SU-DHL-6 (cell line): ENCODE measurements around the gene ARMC9.

ENCODE experiments used
- H2AFZ ChIP-seq: fragments of 200-600 bp; sonication (generic); 2 replicates; pipeline ENCODE4 v1.6.1; 2014; ENCODE audit warnings: low read depth, mild to moderate bottlenecking, moderate library complexity, mixed read lengths, antibody characterized with exemption, low read length; ENCODE audit not compliant: severe bottlenecking
- H3F3A ChIP-seq: fragments of 200-600 bp; shearing (Covaris generic); 2 replicates; pipeline ENCODE4 v1.6.0; 2016; ENCODE audit warnings: antibody characterized with exemption, mild to moderate bottlenecking; ENCODE audit not compliant: insufficient read depth
- H3K27ac ChIP-seq: fragments of 200-600 bp; sonication (generic); 2 replicates; pipeline ENCODE4 v1.5.1; 2016; ENCODE audit warnings: low read depth, mild to moderate bottlenecking, low read length, moderate library complexity, mixed read lengths
- H3K27me3 ChIP-seq: fragments of 200-600 bp; sonication (generic), shearing (Covaris generic); 2 replicates; pipeline ENCODE4 v1.6.0; 2014; ENCODE audit warnings: mild to moderate bottlenecking, low read length
- H3K36me3 ChIP-seq: fragments of 200-600 bp; sonication (generic); 2 replicates; pipeline ENCODE4 v1.6.1; 2014; ENCODE audit warnings: mild to moderate bottlenecking, low read length, mixed read lengths
- H3K4me2 ChIP-seq: fragments of 300-600, 200-600 bp; shearing (Covaris generic), sonication (generic); 2 replicates; pipeline ENCODE4 v1.6.0; 2014; ENCODE audit warnings: low read length, low read depth, mild to moderate bottlenecking; ENCODE audit not compliant: poor library complexity, severe bottlenecking
- H3K4me3 ChIP-seq: fragments of 200-600 bp; sonication (generic); 2 replicates; pipeline ENCODE4 v1.5.1; 2014; ENCODE audit warnings: antibody characterized with exemption, low read length, mild to moderate bottlenecking, mixed read lengths; ENCODE audit not compliant: insufficient read depth, poor library complexity, severe bottlenecking
- H3K79me2 ChIP-seq: fragments of 200-600 bp; sonication (generic); 2 replicates; pipeline ENCODE4 v1.6.1; 2014; ENCODE audit warnings: mild to moderate bottlenecking, low read length, moderate library complexity; ENCODE audit not compliant: insufficient read depth
- H3K9ac ChIP-seq: fragments of 200-600 bp; sonication (generic); 2 replicates; pipeline ENCODE4 v1.7.0; 2014; ENCODE audit warnings: mild to moderate bottlenecking, low read length
- H3K9me2 ChIP-seq: fragments of 200-600 bp; sonication (generic); replicated peaks from 2 replicates; pipeline ENCODE4 v1.6.1; 2014; ENCODE audit warnings: low read length; ENCODE audit not compliant: insufficient read depth
- H3K9me3 ChIP-seq: fragments of 200-600 bp; sonication (generic); 2 replicates; pipeline ENCODE4 v1.6.1; 2014; ENCODE audit warnings: low read length, mixed read lengths; ENCODE audit not compliant: insufficient read depth
- H4K20me1 ChIP-seq: fragments of 200-600 bp; sonication (generic); 2 replicates; pipeline ENCODE4 v1.6.1; 2014; ENCODE audit warnings: low read depth, mild to moderate bottlenecking, antibody characterized with exemption, low read length, moderate library complexity, mixed read lengths
- EZH2phosphoT487 ChIP-seq: fragments of 200-600 bp; sonication (generic), shearing (Covaris generic); conservative IDR thresholded peaks from 2 replicates; pipeline ENCODE4 v1.6.1; 2018; ENCODE audit warnings: mild to moderate bottlenecking, antibody characterized with exemption, low read length, moderate library complexity, mixed read lengths
- TF ChIP-seq, protein P1 (sequence below): fragments of 200-600 bp; sonication (generic); IDR thresholded peaks from one replicate; pipeline ENCODE4 v1.5.1; 2017; ENCODE audit warnings: antibody characterized with exemption, mild to moderate bottlenecking, low read length, moderate library complexity; ENCODE audit not compliant: insufficient read depth, poor library complexity, severe bottlenecking

Gene ARMC9

DNA sequence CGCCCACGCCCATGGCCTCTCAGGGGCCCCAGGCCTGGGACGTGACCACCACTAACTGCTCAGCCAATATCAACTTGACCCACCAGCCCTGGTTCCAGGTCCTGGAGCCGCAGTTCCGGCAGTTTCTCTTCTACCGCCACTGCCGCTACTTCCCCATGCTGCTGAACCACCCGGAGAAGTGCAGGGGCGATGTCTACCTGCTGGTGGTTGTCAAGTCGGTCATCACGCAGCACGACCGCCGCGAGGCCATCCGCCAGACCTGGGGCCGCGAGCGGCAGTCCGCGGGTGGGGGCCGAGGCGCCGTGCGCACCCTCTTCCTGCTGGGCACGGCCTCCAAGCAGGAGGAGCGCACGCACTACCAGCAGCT is 199.5 kb downstream of the ARMC9 start:
- Histone ChIP-seq H2AFZ (no peak overlapping the region), H3K27me3 (no peaks in the 10 kb centered on the region), H3K27ac (no peak overlapping the region), H3K4me3 (no peak overlapping the region), H4K20me1 (no peaks in the 10 kb centered on the region), H3F3A (peaks cover 22% of the 10 kb centered on the region), H3K9ac (no peak overlapping the region), H3K4me2 (no peak overlapping the region), H3K79me2 (peaks cover 31% of the 10 kb centered on the region), H3K9me2 (no peaks in the 10 kb centered on the region), H3K9me3 (no peaks in the 10 kb centered on the region), H3K36me3 (no peaks in the 10 kb centered on the region)
- TF ChIP-seq, protein P1, sequence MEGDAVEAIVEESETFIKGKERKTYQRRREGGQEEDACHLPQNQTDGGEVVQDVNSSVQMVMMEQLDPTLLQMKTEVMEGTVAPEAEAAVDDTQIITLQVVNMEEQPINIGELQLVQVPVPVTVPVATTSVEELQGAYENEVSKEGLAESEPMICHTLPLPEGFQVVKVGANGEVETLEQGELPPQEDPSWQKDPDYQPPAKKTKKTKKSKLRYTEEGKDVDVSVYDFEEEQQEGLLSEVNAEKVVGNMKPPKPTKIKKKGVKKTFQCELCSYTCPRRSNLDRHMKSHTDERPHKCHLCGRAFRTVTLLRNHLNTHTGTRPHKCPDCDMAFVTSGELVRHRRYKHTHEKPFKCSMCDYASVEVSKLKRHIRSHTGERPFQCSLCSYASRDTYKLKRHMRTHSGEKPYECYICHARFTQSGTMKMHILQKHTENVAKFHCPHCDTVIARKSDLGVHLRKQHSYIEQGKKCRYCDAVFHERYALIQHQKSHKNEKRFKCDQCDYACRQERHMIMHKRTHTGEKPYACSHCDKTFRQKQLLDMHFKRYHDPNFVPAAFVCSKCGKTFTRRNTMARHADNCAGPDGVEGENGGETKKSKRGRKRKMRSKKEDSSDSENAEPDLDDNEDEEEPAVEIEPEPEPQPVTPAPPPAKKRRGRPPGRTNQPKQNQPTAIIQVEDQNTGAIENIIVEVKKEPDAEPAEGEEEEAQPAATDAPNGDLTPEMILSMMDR, result no peak
- no peak for TF ChIP-seq EZH2phosphoT487

DNA sequence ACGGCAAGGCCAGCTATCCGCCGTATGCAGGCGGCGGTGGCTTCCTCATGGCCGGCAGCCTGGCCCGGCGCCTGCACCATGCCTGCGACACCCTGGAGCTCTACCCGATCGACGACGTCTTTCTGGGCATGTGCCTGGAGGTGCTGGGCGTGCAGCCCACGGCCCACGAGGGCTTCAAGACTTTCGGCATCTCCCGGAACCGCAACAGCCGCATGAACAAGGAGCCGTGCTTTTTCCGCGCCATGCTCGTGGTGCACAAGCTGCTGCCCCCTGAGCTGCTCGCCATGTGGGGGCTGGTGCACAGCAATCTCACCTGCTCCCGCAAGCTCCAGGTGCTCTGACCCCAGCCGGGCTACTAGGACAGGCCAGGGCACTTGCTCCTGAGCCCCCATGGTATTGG is 200.2 kb downstream of the ARMC9 start:
- H3K4me3 ChIP-seq, result no peak overlapping the region
- H3K79me2 ChIP-seq, result peaks cover 31% of the 10 kb centered on the region

DNA sequence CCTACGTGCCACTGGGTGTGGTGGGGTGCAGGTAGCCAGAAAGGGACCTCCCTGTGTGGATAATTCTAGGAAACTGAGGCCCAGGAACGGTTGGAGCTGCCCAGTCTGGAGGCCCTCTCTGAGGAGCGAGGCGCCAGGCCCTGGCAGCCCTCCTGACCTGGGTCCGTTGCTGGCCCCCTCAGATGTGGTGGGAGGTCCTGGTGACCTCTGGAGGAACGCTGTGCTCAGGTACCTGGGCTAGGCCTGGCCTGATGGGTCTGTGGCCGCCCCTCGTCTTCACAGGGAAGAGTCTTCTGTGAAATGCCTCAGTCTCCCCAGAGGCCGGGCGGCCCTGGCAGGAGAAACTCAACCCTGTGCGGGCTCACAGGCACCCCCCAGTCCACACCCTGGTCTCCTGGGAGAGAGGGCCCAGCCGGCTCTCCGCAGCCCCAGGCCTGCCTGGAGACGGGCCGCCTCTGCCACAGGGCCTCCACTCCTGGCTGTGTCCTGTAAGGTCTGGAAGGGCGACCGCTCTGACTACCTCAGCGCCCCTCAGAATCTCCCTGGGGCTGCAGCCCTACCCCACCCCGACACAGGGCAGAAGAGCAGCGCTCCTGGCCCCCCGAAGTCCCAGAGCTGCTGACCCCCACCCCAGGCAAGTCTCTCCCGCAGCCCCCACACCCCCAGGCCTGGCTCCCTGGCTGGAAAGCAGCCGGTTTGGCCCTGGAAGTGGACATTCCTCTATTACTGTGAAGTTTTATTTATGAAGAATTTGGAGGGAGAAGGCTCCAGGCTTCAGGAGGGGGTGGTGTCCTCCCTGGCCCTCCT is 200.8 kb downstream of the ARMC9 start:
- TF ChIP-seq EZH2phosphoT487, result no peak
- TF ChIP-seq, protein P1, result no peak

More for the DNA sequence above, 200.2 kb downstream of the ARMC9 start:
- H3K9me3 ChIP-seq, result no peaks in the 10 kb centered on the region
- no peaks in the 10 kb centered on the region for H3K9me2 ChIP-seq
- no peak overlapping the region for H3K27ac ChIP-seq
- H3F3A ChIP-seq, result peaks cover 20% of the 10 kb centered on the region
- H4K20me1 ChIP-seq, result no peaks in the 10 kb centered on the region
- H3K27me3 ChIP-seq, result no peaks in the 10 kb centered on the region
- no peak overlapping the region for H3K9ac ChIP-seq
- TF ChIP-seq, protein P1, result no peak
- no peak for TF ChIP-seq EZH2phosphoT487
- no peak overlapping the region for H3K4me2 ChIP-seq
- no peaks in the 10 kb centered on the region for H3K36me3 ChIP-seq
- H2AFZ ChIP-seq, result no peak overlapping the region

More for the DNA sequence above, 200.8 kb downstream of the ARMC9 start:
- peaks cover 14% of the 10 kb centered on the region for H3F3A ChIP-seq
- H3K9ac ChIP-seq, result no peak overlapping the region
- no peaks in the 10 kb centered on the region for H4K20me1 ChIP-seq
- no peaks in the 10 kb centered on the region for H3K9me3 ChIP-seq
- no peaks in the 10 kb centered on the region for H3K9me2 ChIP-seq
- no peak overlapping the region for H2AFZ ChIP-seq
- H3K79me2 ChIP-seq, result peaks cover 31% of the 10 kb centered on the region
- H3K27ac ChIP-seq, result no peak overlapping the region; the same call in 1 of the 2 replicates
- no peaks in the 10 kb centered on the region for H3K36me3 ChIP-seq
- no peaks in the 10 kb centered on the region for H3K27me3 ChIP-seq
- no peak overlapping the region for H3K4me3 ChIP-seq
- no peak overlapping the region for H3K4me2 ChIP-seq
